Colonic mucosa (tissue), 4 donors: ENCODE results near the gene OXLD1. TPM values are rescaled to one million over a fixed set of nuclear protein-coding genes. Genes with fewer than 3 reads are reported as not detected.
"Not testable (repeated sequence)": the region's sequence is repeated elsewhere in the genome, so short reads cannot be mapped to it uniquely, and the experiment has no call there.

ENCODE experiments used
- DNase-seq: peaks from one replicate; pipeline ENCODE4 v3.0.0-alpha.2; 2020
- H3K27ac ChIP-seq: fragments of 200-600 bp; one replicate; pipeline ENCODE4 v1.8.0; 2021
- H3K27me3 ChIP-seq: fragments of 200-600 bp; one replicate; pipeline ENCODE4 v1.8.0; 2021
- H3K36me3 ChIP-seq: fragments of 200-600 bp; one replicate; pipeline ENCODE4 v1.8.0; 2021
- H3K4me1 ChIP-seq: fragments of 200-600 bp; one replicate; pipeline ENCODE4 v1.8.0; 2021; ENCODE audit warnings: mild to moderate bottlenecking
- H3K4me3 ChIP-seq: fragments of 200-600 bp; one replicate; pipeline ENCODE4 v1.8.0; 2021
- H3K9ac ChIP-seq, 2 donors: one replicate each; pipeline ENCODE4 v1.7.0; 2013; ENCODE audit warnings: control low read depth in 2 of 2, low read depth in 2 of 2, low read length in 2 of 2
- H3K9me3 ChIP-seq: fragments of 200-600 bp; one replicate; pipeline ENCODE4 v1.8.0; 2021
- CTCF ChIP-seq: fragments of 200-600 bp; IDR thresholded peaks from one replicate; pipeline ENCODE4 v1.8.0; 2022; ENCODE audit warnings: antibody characterized with exemption, mild to moderate bottlenecking
- intact Hi-C: fragments of 100-400 bp; cut with DNase I; formaldehyde crosslinking; loops from one replicate; pipeline ENCODE4 v1.14.1; 2022
- total RNA-seq, 2 donors: library from RNA; stranded (reverse); fragmentation: NEBNext Ultra II Directional in 1 of 2; extraction: Animal tissue kit (Norgen Biotek cat#: 25700) in 1 of 2; gene quantifications; one replicate each; pipeline ENCODE4 v1.2.1, GENCODE V29; 2021
- donor health status: healthy.
- donor health status: DM: no; HTN: no; CAD: no.
- donor health status: DM: no; HTN: no; CAD: no.

Gene OXLD1
- total RNA-seq, 2 donors from 2014 or later: 21.7 to 42.8 TPM

- H3K9ac ChIP-seq: peak overlapping the region in 1 of 2 donors; percentile 35
- peak overlapping the region; percentile 64 for H3K4me3 ChIP-seq
- H3K36me3 ChIP-seq: no peaks in the 10 kb centered on the region
- no peak overlapping the region for H3K27ac ChIP-seq
- intact Hi-C loops: no loop called here
- H3K27me3 ChIP-seq: no peaks in the 10 kb centered on the region
- DNase-seq: no peak
- no peaks in the 10 kb centered on the region for H3K9me3 ChIP-seq
- no peak for TF ChIP-seq CTCF
- peaks cover 13% of the 10 kb centered on the region for H3K4me1 ChIP-seq
Observed at GRCh38 chr17:81635431-81635830, 31.0 kb downstream of the OXLD1 start.

DNA sequence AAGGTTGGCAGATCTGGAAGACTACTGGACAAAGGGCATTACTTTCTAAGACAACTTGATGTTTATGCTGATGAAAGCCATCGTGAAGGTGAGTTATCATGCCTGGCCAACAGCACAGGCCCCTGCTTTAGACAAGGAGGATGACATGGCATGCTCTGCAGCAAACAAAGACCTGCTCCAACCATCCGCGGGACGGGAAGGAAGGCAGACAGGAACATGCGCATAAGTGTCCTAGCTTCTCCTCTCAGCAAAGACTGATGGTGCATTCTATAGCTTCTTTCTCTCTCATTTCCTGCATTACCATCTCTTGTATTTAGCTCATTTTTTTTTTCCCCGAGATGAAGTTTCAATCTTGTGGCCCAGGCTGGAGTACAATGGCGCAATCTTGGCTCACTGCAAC lies 34.9 kb downstream of the OXLD1 start:
- intact Hi-C loops: no loop called here
- Histone ChIP-seq H3K4me1 (peaks cover 13% of the 10 kb centered on the region), H3K9me3 (no peaks in the 10 kb centered on the region), H3K27me3 (no peaks in the 10 kb centered on the region), H3K4me3 (no peak overlapping the region), H3K36me3 (peaks cover 7% of the 10 kb centered on the region), H3K9ac (no peak overlapping the region), H3K27ac (no peak overlapping the region)
- no peak for TF ChIP-seq CTCF
- DNase-seq: no peak

- H3K9me3 ChIP-seq: no peaks in the 10 kb centered on the region
- H3K36me3 ChIP-seq: peaks cover 10% of the 10 kb centered on the region
- intact Hi-C loops: no loop called here
- no peak for DNase-seq
- H3K4me3 ChIP-seq: no peak overlapping the region
- no peak overlapping the region for H3K9ac ChIP-seq
- H3K27ac ChIP-seq: no peak overlapping the region
- no peak for TF ChIP-seq CTCF
- H3K4me1 ChIP-seq: peaks cover 5% of the 10 kb centered on the region
- H3K27me3 ChIP-seq: no peaks in the 10 kb centered on the region
Observed at GRCh38 chr17:81630274-81630673, 36.1 kb downstream of the OXLD1 start.

- intact Hi-C loops: no loop called here
- no peaks in the 10 kb centered on the region for H3K27me3 ChIP-seq
- no peaks in the 10 kb centered on the region for H3K9me3 ChIP-seq
- H3K27ac ChIP-seq: no peak overlapping the region
- no peak for TF ChIP-seq CTCF
- no peaks in the 10 kb centered on the region for H3K4me1 ChIP-seq
- no peak overlapping the region for H3K4me3 ChIP-seq
- H3K9ac ChIP-seq: no peak overlapping the region
- peaks cover 25% of the 10 kb centered on the region for H3K36me3 ChIP-seq
- DNase-seq: no peak
Observed at GRCh38 chr17:81621494-81622130, 44.8 kb downstream of the OXLD1 start.

- H3K27me3 ChIP-seq, H3K4me1 ChIP-seq, DNase-seq, H3K27ac ChIP-seq, intact Hi-C loops, H3K9ac ChIP-seq, H3K4me3 ChIP-seq, H3K9me3 ChIP-seq: not testable (repeated sequence)
- peaks cover 14% of the 10 kb centered on the region for H3K36me3 ChIP-seq
Observed at GRCh38 chr17:81618307-81618706, 48.1 kb downstream of the OXLD1 start.

DNA sequence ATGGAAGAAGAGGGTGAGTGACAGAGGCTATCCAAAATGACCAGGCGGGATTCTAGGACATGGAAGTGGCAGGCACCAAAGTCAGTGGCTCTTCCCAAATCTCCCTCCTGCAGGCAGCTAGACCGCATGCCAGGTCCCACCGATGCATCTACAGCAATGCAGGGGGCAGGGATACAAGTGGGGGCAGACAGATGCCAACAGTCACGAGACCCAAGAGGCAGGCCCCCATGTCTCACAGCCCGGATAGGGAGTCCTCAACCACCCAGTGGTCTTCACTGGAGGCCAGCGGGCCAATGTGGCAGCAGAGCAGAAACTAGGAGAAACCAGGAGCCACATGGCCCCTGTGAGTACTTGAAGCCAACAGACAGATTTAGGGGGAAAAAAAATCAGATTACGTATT lies 49.5 kb downstream of the OXLD1 start:
- TF ChIP-seq CTCF: no peak
- H3K27ac ChIP-seq: no peak overlapping the region
- H3K36me3 ChIP-seq: peaks cover 18% of the 10 kb centered on the region
- intact Hi-C loops: no loop called here
- H3K4me1 ChIP-seq: no peaks in the 10 kb centered on the region
- DNase-seq: no peak
- no peaks in the 10 kb centered on the region for H3K9me3 ChIP-seq
- H3K27me3 ChIP-seq: no peaks in the 10 kb centered on the region
- H3K4me3 ChIP-seq: no peak overlapping the region
- no peak overlapping the region for H3K9ac ChIP-seq
